Ureter (tissue), 1 donor: ENCODE results near the gene FCGBP. TPM values are rescaled to one million over a fixed set of nuclear protein-coding genes. Genes with fewer than 3 reads are reported as not detected.

Experiments
- DNase-seq: peaks from one replicate; pipeline ENCODE4 v3.0.0-alpha.2; 2020; ENCODE audit warnings: low spot score
- total RNA-seq: library from RNA; stranded (reverse); gene quantifications from one replicate; pipeline ENCODE4 v1.2.4, GENCODE V29; 2023
- donor health status: DM: yes; HTN: yes; CAD: no.

Gene FCGBP
- total RNA-seq, 1 donor from 2014 or later = 37.0 TPM

DNA sequence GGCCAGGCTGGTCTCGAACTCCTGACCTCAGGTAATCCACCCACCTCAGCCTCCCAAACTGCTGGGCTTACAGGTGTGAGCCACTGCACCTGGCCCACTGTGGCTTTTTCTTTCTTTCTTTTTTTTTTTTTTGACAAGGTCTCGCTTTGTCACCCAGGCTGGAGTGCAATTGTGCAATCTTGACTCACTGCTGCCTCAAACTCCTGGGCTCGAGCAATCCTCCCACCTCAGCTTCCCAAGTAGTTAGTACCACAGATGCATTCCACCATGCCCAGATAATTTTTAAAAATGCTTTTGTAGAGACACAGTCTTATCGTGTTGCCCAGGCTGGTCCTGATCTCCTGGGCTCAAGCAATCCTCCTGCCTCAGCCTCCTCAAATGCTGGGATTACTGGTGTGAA lies 12.1 kb upstream of the FCGBP start:
- no peak for DNase-seq

- no peak for DNase-seq
Measured at GRCh38 chr19:39943586-39943985, 9.2 kb upstream of the FCGBP start.

GRCh38 chr19:39942366-39942730 lies 7.9 kb upstream of the FCGBP start:
- DNase-seq = no peak

- DNase-seq = no peak
Measured at GRCh38 chr19:39941615-39942365, 7.4 kb upstream of the FCGBP start.

DNA sequence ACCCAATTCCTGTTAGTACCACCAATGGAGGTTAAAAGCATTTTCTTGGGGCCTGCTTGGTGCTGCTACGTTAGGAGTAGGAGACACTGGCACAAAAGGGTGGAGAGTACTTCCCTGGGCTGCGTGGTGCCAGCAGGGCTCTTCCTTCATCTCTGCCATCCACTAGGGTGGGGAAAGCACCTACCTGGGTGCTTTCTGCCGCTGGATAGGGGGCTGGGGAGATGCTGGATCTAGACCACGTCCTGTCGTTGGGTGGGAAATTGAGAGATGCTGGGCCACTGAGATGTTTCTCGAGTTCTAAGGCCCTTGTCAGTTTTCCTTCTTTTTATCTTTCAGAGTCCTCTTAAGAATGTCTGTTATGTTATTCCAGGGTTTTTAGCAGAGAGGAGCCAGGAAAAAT lies 6.7 kb upstream of the FCGBP start:
- DNase-seq = no peak

DNA sequence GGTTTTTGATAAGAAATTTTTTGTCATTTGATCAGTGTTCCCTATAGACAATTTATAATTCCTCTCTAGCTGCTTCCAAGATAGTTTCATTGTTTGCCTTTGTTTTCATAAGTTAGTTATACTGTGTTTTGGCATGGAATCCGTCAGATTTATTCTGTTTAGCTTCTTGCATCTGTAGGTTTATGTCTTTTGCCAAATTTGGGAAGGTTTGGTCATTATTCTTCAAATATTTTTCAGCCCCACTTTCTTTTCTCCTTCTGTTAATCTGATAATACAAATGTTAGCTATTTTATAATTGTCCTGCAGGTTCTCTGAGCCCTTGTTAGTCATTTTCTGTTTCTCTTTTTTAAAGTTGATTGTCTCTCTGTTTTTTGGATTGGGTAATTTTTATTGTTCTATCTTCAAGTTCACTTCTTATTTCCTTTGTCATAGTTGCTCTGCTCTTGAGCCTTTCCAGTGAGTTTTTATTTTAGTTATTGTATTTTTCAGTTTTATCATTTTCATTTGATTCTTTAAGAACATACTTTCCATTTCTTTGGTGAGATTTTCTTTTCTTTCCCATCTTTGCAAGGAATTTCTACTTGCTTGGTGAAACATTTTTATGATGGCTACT lies 5.9 kb upstream of the FCGBP start:
- no peak for DNase-seq

DNA sequence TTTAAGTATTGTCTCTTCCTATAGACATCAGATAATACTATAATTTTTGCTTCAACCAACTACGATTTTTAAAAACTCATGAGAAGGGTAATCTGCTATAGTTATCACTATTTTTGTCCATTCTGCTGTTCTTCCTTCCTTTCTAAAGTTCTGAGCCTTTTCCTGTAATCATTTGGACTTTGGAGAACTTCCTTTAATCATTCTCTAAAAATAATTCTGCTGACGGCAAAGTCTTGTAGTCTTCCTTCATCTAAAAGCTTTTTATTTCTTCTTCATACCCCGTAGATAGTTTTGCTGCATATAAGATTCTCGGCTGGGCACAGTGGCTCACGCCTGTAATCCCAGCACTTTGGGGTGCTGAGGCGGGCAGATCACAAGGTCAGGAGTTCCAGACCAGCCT lies 5.1 kb upstream of the FCGBP start:
- no peak for DNase-seq

- no peak for DNase-seq
Measured at GRCh38 chr19:39937787-39938186, 3.4 kb upstream of the FCGBP start.

- DNase-seq = no peak
Measured at GRCh38 chr19:39937094-39937720, 2.8 kb upstream of the FCGBP start.

DNA sequence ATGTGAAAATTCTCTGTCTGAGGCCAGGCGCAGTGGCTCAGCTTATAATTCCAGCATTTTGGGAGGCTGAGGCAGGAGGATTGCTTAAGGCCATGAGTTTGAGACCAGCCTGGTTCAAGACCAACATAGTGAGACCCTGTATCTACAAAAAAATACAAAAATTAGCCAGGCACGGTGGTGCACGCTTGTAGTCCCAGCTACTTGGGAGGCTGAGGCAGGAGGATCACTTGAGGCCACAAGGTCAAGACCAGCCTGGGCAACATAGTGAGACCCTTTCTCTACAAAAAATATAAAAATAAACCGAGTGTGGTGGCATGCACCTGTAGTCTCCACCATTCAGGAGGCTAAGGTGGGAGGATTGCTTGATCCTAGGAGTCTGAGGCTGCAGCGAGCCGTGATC lies 2.2 kb upstream of the FCGBP start:
- no peak for DNase-seq

- no peak for DNase-seq
Measured at GRCh38 chr19:39936020-39936419, 1.6 kb upstream of the FCGBP start.

DNA sequence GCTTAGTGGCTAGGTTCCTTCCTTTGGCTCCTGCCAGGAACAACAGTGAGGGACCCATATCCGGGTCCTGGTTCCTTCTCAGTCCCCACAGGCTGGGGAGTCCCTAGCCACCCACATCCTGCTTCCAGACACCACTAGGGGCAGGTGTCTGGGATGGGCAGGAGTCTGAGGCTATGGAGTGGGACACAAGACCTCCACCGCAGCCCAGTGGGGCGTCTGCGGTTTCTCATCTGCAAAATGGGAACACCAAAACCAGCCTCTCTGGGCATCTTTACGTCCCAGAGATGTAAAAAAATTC lies 879 bp upstream of the FCGBP start:
- DNase-seq = no peak

GRCh38 chr19:39929750-39930149 lies 4.7 kb downstream of the FCGBP start:
- DNase-seq = no peak

- peak; percentile 4 for DNase-seq
Measured at GRCh38 chr19:39928357-39928725, 6.1 kb downstream of the FCGBP start.

GRCh38 chr19:39927524-39928356 lies 6.7 kb downstream of the FCGBP start:
- DNase-seq = peak; percentile 32

- DNase-seq = no peak
Measured at GRCh38 chr19:39927076-39927475, 7.4 kb downstream of the FCGBP start.

DNA sequence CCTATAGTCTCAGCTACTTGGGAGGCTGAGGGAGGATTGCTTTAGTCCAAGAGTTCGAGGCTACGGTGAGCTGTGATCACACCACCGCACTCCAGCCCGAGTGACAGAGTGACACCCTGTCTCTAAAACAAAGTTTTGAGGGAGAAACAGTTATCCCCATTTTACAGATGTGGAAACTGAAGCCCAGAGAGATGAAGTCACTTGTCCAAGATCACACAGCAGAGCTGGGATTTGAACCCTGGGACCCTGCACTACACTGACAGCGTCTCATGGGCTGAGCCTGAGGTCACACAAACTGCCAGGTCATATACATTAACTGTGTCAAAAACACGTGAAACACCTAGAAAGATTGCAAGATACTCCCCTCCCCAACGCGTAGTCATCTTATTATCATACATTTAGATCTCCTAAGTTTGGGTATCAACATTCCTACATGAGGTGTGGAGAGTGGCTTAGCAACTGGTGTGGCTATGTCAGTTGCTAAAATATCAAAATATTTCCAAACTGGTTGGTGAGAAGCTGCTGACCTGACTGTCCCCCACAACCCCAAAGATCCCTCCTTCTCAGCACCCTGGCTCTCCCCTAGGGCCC lies 8.2 kb downstream of the FCGBP start:
- no peak for DNase-seq

- DNase-seq = no peak
Measured at GRCh38 chr19:39924952-39925351, 9.5 kb downstream of the FCGBP start.

DNA sequence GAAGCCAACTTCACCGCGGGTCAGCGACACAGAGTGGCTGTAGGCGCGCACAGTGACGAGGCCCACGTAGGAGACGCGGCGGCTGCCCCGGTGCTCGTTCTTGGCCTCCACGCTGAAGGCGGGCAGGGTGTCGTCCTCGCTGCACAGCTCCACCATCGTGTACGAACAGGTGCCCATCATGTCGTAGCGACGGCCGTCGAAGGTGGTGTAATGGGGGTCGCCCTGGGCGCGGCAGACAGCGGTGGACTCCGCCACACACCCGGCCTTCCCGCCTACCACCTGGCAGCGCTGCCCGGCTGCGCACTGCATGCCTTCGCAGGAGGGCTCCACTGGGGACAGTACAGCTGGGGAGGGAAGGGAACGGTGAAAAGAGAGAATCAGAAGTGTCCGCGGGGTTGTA lies 10.0 kb downstream of the FCGBP start:
- DNase-seq = peak; percentile 38

- DNase-seq = peak; percentile 12
Measured at GRCh38 chr19:39923862-39924261, 10.6 kb downstream of the FCGBP start.

DNA sequence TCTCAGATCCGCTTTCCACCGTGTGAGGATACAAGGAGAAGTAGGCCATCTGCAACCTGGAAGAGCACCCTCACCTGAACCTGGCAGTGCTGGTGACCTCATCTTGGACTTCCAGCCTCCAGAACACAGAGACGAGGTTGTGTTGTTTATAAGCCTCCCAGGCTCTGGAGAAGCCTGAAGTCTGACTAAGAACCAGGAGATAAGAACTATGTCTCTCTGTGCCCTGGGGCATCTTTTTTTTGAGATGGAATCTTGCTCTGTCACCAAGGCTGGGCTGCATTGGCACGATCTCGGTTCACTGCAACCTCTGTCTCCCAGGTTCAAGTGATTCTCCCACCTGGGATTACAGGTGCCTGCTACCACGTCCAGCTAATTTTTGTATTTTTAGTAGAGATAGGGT lies 14.5 kb downstream of the FCGBP start:
- no peak for DNase-seq

- no peak for DNase-seq
Measured at GRCh38 chr19:39918183-39918651, 16.2 kb downstream of the FCGBP start.
